GM12873 (cell line): ENCODE results near the gene PRPF6.

Experiments
- CTCF ChIP-seq: IDR thresholded peaks from 2 replicates; pipeline ENCODE4 v1.5.1; 2012; ENCODE audit warnings: low read depth, mild to moderate bottlenecking, moderate library complexity, low read length, control low read depth; ENCODE audit not compliant: insufficient read depth; ENCODE audit errors: missing control alignments

The PRPF6 gene

GRCh38 chr20:64038224-64038564, 57.3 kb downstream of the PRPF6 start:
- no peak for TF ChIP-seq CTCF

DNA sequence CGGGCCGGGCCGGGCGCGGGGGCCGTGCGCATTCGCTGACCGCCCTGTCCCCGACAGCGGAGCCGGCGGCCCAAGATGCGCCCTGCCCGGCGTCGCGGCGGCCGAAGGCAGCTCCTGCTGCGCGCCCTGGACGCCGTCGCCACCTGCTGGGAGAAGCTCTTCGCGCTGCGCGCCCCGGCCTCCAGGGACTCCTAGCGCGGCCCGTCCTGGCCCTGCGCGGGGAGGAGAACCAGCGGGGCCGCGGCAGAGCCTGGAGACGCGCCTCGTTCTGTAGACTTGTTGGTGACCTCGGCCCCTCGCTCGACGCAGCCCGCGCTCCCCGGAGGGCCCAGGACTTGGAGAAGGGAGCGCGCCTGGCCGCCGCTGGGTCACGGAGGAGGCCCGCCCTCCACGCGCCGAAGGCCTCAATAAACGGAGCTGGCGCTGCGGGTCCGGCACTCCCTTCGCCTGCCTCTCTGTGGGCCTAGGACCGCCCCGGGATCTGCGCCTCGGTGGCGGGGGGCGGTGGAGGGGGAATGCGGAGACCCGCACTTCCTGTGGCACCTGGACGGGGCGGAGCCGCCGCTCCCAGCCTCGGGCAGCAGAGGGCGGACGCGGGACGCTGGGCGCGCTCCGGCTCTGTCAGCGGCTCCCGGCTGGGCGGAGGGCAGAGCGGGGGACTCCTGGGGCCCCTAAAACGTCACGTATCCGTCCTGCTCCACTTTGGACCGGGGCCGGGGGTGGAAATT, 57.8 kb downstream of the PRPF6 start:
- TF ChIP-seq CTCF = peak; percentile 74

DNA sequence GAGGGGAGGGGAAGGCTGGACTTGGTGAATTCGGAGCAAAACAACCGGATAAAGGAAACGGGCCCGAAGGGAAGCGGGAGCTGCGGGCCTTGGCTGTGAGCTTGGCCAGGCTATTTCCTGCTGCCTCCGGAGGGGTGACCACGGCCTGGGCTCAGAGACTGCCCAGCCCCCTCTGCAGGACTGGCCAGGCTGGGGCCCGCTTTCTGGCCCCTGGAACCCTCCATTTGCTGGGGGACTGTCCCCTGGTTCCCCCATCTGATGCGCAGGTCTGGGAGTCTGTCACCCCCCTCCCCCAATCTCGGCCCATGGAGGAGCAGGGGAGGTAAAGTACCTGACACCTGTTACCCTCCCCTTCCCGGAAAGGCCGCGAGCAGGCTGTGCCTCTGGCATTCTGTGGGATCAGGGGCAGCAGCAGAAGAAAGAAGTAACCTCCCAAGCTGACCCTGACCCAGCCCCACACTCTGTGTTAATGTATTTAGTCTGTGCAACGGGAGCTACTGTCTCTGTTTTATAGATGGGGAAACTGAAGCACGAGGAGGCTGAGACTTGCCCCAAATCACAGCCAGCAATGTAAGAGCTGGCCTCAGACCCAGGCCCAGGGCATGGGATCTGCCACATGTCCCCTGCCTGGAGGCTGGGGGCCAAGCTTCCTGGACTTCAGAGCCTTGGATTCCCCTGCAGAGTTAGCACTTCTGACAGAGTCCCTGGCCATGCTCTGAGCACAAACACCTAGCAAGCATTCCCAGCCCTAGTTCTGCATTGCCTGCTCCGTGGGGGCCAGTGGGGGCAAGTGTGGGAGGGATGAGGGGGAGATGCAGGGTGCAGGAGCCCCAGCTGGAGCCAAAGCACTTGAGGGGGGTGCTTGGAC, 58.6 kb downstream of the PRPF6 start:
- TF ChIP-seq CTCF = no peak

GRCh38 chr20:64040231-64041039, 59.5 kb downstream of the PRPF6 start:
- TF ChIP-seq CTCF = no peak

DNA sequence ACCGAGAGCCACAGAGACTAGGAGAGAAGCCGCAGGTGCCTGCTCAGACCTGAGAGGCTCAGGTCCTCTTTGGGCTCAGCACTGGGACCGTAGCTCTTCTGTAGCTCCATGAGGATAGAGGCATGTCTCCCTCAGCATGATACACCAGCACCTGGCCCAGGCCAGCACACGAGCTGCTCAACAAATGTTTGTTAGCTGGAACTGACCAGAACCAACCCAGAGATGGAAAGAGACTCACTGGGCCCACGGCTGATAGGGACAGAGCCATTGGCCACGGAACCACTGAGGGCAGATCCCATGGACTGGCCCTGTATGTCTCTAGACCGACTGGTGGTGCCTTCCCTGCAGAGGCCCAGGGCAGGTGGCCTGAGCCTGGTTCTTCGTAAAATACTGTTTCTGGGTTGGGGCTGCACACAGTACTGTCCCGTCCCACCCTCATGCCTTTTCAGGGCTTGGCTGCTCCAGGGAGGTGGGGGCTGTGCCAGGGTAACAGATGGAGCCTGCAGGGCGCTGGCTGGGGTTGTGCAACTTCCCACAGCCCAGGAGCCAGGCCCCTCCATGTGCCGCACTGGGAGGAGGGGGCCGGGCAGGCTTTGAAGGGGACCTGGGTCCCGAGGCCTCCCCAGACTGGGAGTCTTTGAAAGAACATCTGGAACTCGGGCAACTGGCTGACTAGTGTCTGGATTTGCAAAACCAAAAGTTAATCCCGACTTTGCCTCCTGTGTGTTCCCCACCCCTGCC, 60.3 kb downstream of the PRPF6 start:
- TF ChIP-seq CTCF = no peak

GRCh38 chr20:64041781-64042053, 60.8 kb downstream of the PRPF6 start:
- TF ChIP-seq CTCF = no peak
